A549 (cell line): ENCODE measurements around the gene PITPNC1.

Experiments
- CTCF ChIP-seq: fragments of >200 bp; sonication (Bioruptor Twin); formaldehyde crosslinking; IDR thresholded peaks from 3 replicates; pipeline ENCODE4 v1.5.1; 2016
- EP300 ChIP-seq, 2 experiments: fragments of >200 bp; sonication (Bioruptor Twin); formaldehyde crosslinking; IDR thresholded peaks; 2 replicates in 1 of 2; 3 replicates in 1 of 2; pipeline ENCODE4 v1.6.1; 2016 to 2017
- POLR2A ChIP-seq: IDR thresholded peaks from 2 replicates; pipeline ENCODE4 v1.6.1; 2012; ENCODE audit warnings: mild to moderate bottlenecking, low read length

GRCh38 chr17:67401598-67402504 lies 24.8 kb downstream of the PITPNC1 start:
- TF ChIP-seq POLR2A: no peak
- TF ChIP-seq CTCF: no peak
- TF ChIP-seq EP300 (IDR thresholded peaks at IDR 0.05): no peak
